Suprapubic skin (tissue), 4 donors: ENCODE measurements around the gene TPM2. TPM values are rescaled to one million over a fixed set of nuclear protein-coding genes. Genes with fewer than 3 reads are reported as not detected.

Source experiments
- DNase-seq, 2 donors: peaks; one replicate each; pipeline ENCODE4 v3.0.0-alpha.2; 2019; ENCODE audit warnings: low spot score in 2 of 2
- H3K27ac ChIP-seq: fragments of 200-600 bp; sonication (generic); one replicate; pipeline ENCODE4 v1.5.1; 2019
- H3K27me3 ChIP-seq: fragments of 200-600 bp; sonication (generic); one replicate; pipeline ENCODE4 v1.5.1; 2019
- H3K36me3 ChIP-seq: fragments of 200-600 bp; sonication (generic); one replicate; pipeline ENCODE4 v1.5.1; 2019
- H3K4me1 ChIP-seq: fragments of 200-600 bp; sonication (generic); one replicate; pipeline ENCODE4 v1.5.1; 2019
- H3K4me3 ChIP-seq: fragments of 200-600 bp; sonication (generic); one replicate; pipeline ENCODE4 v1.5.1; 2019; ENCODE audit warnings: mild to moderate bottlenecking
- H3K9me3 ChIP-seq: fragments of 200-600 bp; sonication (generic); one replicate; pipeline ENCODE4 v1.5.1; 2019
- CTCF ChIP-seq, 2 donors: fragments of 200-600 bp in 1 of 2; fragments of 450-650 bp in 1 of 2; sonication (generic) in 1 of 2; IDR thresholded peaks; one replicate each; pipeline ENCODE4 v1.5.1; 2016 to 2019; ENCODE audit warnings: antibody characterized with exemption in 2 of 2, mild to moderate bottlenecking in 1 of 2, moderate library complexity in 1 of 2
- EP300 ChIP-seq: sonication (generic); formaldehyde crosslinking; IDR thresholded peaks from one replicate; pipeline ENCODE4 v1.6.1; 2017; ENCODE audit warnings: antibody characterized with exemption
- POLR2A ChIP-seq, 2 donors: fragments of 450-650 bp; IDR thresholded peaks; one replicate each; pipeline ENCODE4 v1.6.1; 2017; ENCODE audit warnings: antibody characterized with exemption in 2 of 2, mild to moderate bottlenecking in 2 of 2, moderate library complexity in 2 of 2
- POLR2AphosphoS5 ChIP-seq, 3 donors: sonication (generic); formaldehyde crosslinking; IDR thresholded peaks; one replicate each; pipeline ENCODE4 v1.6.1; 2017; ENCODE audit warnings: antibody characterized with exemption in 3 of 3
- WGBS: methylation state at CpG from one replicate; pipeline ENCODE4 v1.1.5; 2018; 5-methylcytosine and 5-hydroxymethylcytosine counted together
- total RNA-seq, 4 donors: library from RNA; depleted of rRNA; stranded (reverse); fragments of >200 nt; gene quantifications; one replicate each; pipeline ENCODE4 v1.1.0, GENCODE V29; 2016

TPM2 gene
- total RNA-seq, 4 donors from 2014 or later = 40.6 to 105 (median 56.7) TPM

- no peak for DNase-seq
- Histone ChIP-seq H3K4me1 (no peaks in the 10 kb centered on the region), H3K36me3 (peaks cover 98% of the 10 kb centered on the region), H3K27me3 (no peaks in the 10 kb centered on the region), H3K9me3 (no peaks in the 10 kb centered on the region), H3K4me3 (no peak overlapping the region), H3K27ac (no peak overlapping the region)
- 80% methylated on average over 4 of the region's 7 CpGs for WGBS
- TF ChIP-seq EP300 = no peak
- TF ChIP-seq POLR2AphosphoS5 (IDR thresholded peaks at IDR 0.05) = no peak
- TF ChIP-seq POLR2A (IDR thresholded peaks at IDR 0.05) = no peak
- no peak for TF ChIP-seq CTCF (IDR thresholded peaks at IDR 0.05)
Measured at GRCh38 chr9:35705836-35706430, 16.2 kb upstream of the TPM2 start.

- Histone ChIP-seq H3K27ac (no peak overlapping the region), H3K4me1 (no peaks in the 10 kb centered on the region), H3K27me3 (no peaks in the 10 kb centered on the region), H3K9me3 (no peaks in the 10 kb centered on the region), H3K4me3 (no peak overlapping the region), H3K36me3 (peaks cover 98% of the 10 kb centered on the region)
- no peak for TF ChIP-seq POLR2A (IDR thresholded peaks at IDR 0.05)
- TF ChIP-seq EP300 = no peak
- TF ChIP-seq CTCF (IDR thresholded peaks at IDR 0.05) = no peak
- no peak for TF ChIP-seq POLR2AphosphoS5 (IDR thresholded peaks at IDR 0.05)
- WGBS = 89% methylated on average over 8 of the region's 8 CpGs
- no peak for DNase-seq
Measured at GRCh38 chr9:35705372-35705771, 15.6 kb upstream of the TPM2 start.

- Histone ChIP-seq H3K36me3 (peaks cover 100% of the 10 kb centered on the region), H3K9me3 (no peaks in the 10 kb centered on the region), H3K4me3 (no peak overlapping the region), H3K4me1 (no peaks in the 10 kb centered on the region), H3K27ac (no peak overlapping the region), H3K27me3 (no peaks in the 10 kb centered on the region)
- no peak for DNase-seq
- WGBS = 93% methylated on average over 21 of the region's 26 CpGs
- no peak for TF ChIP-seq POLR2AphosphoS5 (IDR thresholded peaks at IDR 0.05)
- no peak for TF ChIP-seq CTCF (IDR thresholded peaks at IDR 0.05)
- no peak for TF ChIP-seq EP300
- no peak for TF ChIP-seq POLR2A (IDR thresholded peaks at IDR 0.05)
Measured at GRCh38 chr9:35703906-35704672, 14.4 kb upstream of the TPM2 start.

- no peak overlapping the region for H3K27ac ChIP-seq
- no peaks in the 10 kb centered on the region for H3K9me3 ChIP-seq
- peaks cover 100% of the 10 kb centered on the region for H3K36me3 ChIP-seq
- no peak overlapping the region for H3K4me3 ChIP-seq
- H3K4me1 ChIP-seq = peaks cover 3% of the 10 kb centered on the region
- over 99% methylated on average over 7 of the region's 7 CpGs for WGBS
- H3K27me3 ChIP-seq = no peaks in the 10 kb centered on the region
- DNase-seq = no peak
- no peak for TF ChIP-seq POLR2A (IDR thresholded peaks at IDR 0.05)
- no peak for TF ChIP-seq EP300
- no peak for TF ChIP-seq POLR2AphosphoS5 (IDR thresholded peaks at IDR 0.05)
- no peak for TF ChIP-seq CTCF (IDR thresholded peaks at IDR 0.05)
Measured at GRCh38 chr9:35702696-35703095, 13.0 kb upstream of the TPM2 start.

GRCh38 chr9:35700942-35701341 is 11.2 kb upstream of the TPM2 start:
- DNase-seq = no peak
- H3K27me3 ChIP-seq = no peaks in the 10 kb centered on the region
- no peak overlapping the region for H3K4me3 ChIP-seq
- peaks cover 20% of the 10 kb centered on the region for H3K4me1 ChIP-seq
- H3K9me3 ChIP-seq = no peaks in the 10 kb centered on the region
- no peak for TF ChIP-seq POLR2A (IDR thresholded peaks at IDR 0.05)
- no peak for TF ChIP-seq POLR2AphosphoS5 (IDR thresholded peaks at IDR 0.05)
- TF ChIP-seq CTCF (IDR thresholded peaks at IDR 0.05) = no peak
- no peak for TF ChIP-seq EP300
- peaks cover 96% of the 10 kb centered on the region for H3K36me3 ChIP-seq
- H3K27ac ChIP-seq = no peak overlapping the region
